Ureter (tissue), 1 donor: ENCODE measurements around the gene ALPI. TPM values are rescaled to one million over a fixed set of nuclear protein-coding genes. Genes with fewer than 3 reads are reported as not detected.

Source experiments
- DNase-seq: peaks from one replicate; pipeline ENCODE4 v3.0.0-alpha.2; 2020; ENCODE audit warnings: low spot score
- total RNA-seq: library from RNA; stranded (reverse); gene quantifications from one replicate; pipeline ENCODE4 v1.2.4, GENCODE V29; 2023
- donor health status: DM: yes; HTN: yes; CAD: no.

Gene ALPI
- total RNA-seq, 1 donor from 2014 or later = not detected

DNA sequence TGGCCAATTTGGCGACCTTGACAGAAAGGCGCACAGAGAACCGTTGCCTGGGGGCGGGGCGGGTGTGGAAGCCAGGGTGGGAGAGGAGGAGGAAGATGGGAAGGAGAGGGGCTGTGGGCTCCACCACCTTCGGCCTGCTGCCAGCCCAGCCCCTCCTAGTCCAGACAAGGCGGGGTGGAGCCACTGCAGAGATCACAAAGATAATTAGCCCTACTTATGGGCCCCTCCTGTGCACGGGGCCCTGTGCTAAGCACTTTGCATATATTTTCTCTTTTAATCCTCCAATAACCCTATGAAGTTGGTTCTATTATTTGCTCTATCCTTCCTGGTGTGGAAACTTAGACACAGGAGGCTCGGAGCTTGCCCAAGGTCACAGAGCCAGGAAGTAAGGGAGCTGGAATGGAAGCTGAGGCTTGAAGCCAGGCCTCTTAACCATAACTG, 45.4 kb downstream of the ALPI start:
- no peak for DNase-seq

- DNase-seq = no peak
Observed at GRCh38 chr2:232501794-232502390, 45.9 kb downstream of the ALPI start.

- DNase-seq = no peak
Observed at GRCh38 chr2:232502511-232502910, 46.6 kb downstream of the ALPI start.

DNA sequence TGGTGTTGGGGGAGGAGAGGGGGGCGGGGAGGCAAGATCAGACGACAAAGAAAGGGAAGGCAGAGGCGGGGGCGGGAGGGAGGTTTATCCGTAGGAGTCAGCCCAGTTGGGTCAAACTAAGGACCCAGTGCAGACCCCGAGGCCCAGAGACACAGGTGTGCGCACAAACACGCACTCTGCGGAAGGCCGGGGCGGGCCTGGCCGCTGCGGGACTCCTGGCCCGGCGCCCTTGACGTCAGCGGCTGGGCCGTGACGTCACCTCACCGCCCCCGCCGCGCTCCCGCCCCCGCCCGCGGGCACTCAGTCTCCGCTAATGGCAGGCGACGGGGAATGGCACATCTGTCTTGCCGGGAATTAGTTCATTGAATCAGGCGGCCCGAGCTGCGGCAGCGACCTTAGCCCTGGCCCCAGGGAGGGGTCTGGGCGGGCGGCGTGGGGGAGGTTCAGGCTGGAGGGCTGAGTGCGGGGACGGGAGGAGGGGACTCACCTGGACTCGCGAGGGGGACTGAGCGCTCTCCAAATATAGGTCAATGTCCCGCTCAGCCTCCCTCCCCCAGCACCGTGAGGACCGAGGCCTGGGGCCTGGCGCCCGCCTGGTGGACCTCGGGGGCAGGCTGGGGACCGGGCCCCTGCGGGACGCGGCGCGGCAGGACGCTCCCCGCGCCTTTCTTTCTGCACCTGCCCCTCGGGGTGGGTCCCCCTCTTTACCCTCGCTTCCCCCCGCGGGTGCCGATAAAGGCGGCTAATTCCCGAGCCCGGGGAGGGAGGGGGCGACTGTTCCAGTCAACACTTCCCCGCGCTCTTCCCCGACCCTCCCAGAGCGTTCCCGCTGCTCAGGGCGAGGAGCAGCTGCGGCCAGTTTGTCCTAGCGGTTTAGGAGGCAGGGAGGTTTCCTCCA, 47.2 kb downstream of the ALPI start:
- DNase-seq = no peak

- DNase-seq = no peak
Observed at GRCh38 chr2:232503809-232504323, 47.9 kb downstream of the ALPI start.

GRCh38 chr2:232504438-232504837, 48.5 kb downstream of the ALPI start:
- DNase-seq = no peak

- DNase-seq = no peak
Observed at GRCh38 chr2:232505856-232506255, 49.9 kb downstream of the ALPI start.

- no peak for DNase-seq
Observed at GRCh38 chr2:232506709-232507108, 50.8 kb downstream of the ALPI start.

DNA sequence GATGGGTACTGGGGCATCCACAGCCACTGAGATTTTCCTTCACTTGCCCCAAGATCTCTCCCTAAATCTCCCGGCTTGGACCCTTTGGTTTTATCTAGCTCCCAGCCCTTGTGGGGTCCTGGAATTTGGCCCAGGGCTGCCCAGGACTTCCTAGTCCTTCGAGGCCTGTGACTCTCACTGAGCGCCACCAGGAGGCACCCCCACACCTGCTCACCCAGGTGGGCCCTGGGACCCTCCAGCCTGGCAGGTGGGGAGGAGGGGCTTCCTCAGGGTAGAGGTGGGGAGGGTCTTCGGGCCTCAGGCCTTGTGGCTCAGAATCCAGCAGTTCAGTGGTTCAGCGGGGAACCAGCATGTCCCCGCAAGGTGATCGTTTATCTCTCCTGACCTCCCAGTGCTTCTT, 52.3 kb downstream of the ALPI start:
- no peak for DNase-seq

Other genes starting within 250 kb of the ALPI start
- gene ALPP, start 77.4 kb upstream of the ALPI start, total RNA-seq = not detected
- gene ALPG, start 49.3 kb upstream of the ALPI start, total RNA-seq = not detected
- 0.39 TPM for gene ECEL1, start 31.7 kb downstream of the ALPI start, total RNA-seq
- gene PRSS56, start 64.2 kb downstream of the ALPI start, total RNA-seq = not detected
- gene CHRND, start 70.0 kb downstream of the ALPI start, total RNA-seq = not detected
- not detected for gene CHRNG, start 83.5 kb downstream of the ALPI start, total RNA-seq
- 7.9 TPM for gene TIGD1, start 94.4 kb downstream of the ALPI start, total RNA-seq
- gene EIF4E2, start 94.5 kb downstream of the ALPI start, total RNA-seq = 49.1 TPM
- gene EFHD1, start 177.5 kb downstream of the ALPI start, total RNA-seq = 15.9 TPM
- gene GIGYF2, start 241.2 kb downstream of the ALPI start, total RNA-seq = 100 TPM